ENCODE measurements around the gene SPARC. TPM values are rescaled to one million over a fixed set of nuclear protein-coding genes. Genes with fewer than 3 reads are reported as not detected.
A peak's percentile ranks its signal among the peaks of the same experiment; 100 is the strongest.

The SPARC gene
- total and polyA plus RNA-seq, 2 donors (not counting 1 experiment from before 2014, with no cell fraction given) = 0.45 TPM; not detected in 1

DNA sequence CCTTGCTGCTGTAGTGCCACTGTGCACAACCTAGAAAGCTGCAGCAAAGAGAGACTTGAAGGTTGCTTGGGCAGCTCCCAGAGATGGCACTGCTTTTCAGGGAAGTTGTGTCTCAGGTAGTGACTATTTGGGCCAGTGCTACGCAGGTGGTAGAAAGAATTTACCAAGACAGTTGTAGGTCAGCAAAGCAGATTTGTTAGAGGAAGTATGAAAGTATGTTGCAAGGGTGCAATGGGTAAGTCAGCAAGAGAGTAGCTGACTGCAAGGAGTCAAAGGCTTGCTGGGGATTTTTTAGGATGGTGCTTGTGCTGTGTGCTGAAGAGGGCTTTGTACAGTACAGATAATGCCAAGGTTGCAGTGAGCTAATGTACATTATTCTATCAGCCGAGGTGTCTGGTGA, 33.5 kb upstream of the SPARC start:
- Mint-ChIP-seq H3K4me1 (peaks cover 34% of the 10 kb centered on the region), H3K27me3 (peaks cover 3% of the 10 kb centered on the region), H3K27ac (no peak overlapping the region), H3K9me3 (ENCODE audit: insufficient read depth) (no peaks in the 10 kb centered on the region), H3K4me3 (peak overlapping the region; percentile 6)
- H3K4me1 ChIP-seq (ENCODE audit: control insufficient read depth in 2 of 2, insufficient read depth in 2 of 2, low read length in 2 of 2) = peaks cover 27% of the 10 kb centered on the region in 2 donors
- ChIA-PET CTCF (interaction anchor here (0.8 to 4.4 kb wide), 3 partner anchors 20 to 61 kb away, joined by 3 to 29 read pairs (median 4); no protein-coding TSS in a partner anchor), POLR2A (no interaction called here)
- intact Hi-C loops (cut with micrococcal nuclease) = no loop called here
- H3K4me3 ChIP-seq (ENCODE audit: control extremely low read depth in 1 of 5, extremely low read depth in 1 of 5, insufficient read depth in 1 of 5, low read depth in 2 of 5, low read length in 4 of 5) = no peak overlapping the region
- ATAC-seq (ENCODE audit: low read depth) = no peak
- H3K27me3 ChIP-seq (replicated peaks in 1 of 4; ENCODE audit: control extremely low read depth in 1 of 4, control insufficient read depth in 3 of 4, insufficient read depth in 4 of 4, low read length in 3 of 4) = no peaks in the 10 kb centered on the region
- H2AFZ ChIP-seq (ENCODE audit: insufficient read depth, low read depth, low read length, poor library complexity, severe bottlenecking) = no peak overlapping the region
- no peak overlapping the region for H3K27ac ChIP-seq (ENCODE audit: low read length in 2 of 2)
- H3K79me2 ChIP-seq (ENCODE audit: control insufficient read depth, insufficient read depth, low read length) = no peaks in the 10 kb centered on the region
- no peaks in the 10 kb centered on the region for H3K36me3 ChIP-seq (replicated peaks in 1 of 2; ENCODE audit: control extremely low read depth in 1 of 2, control insufficient read depth in 1 of 2, extremely low read depth in 1 of 2, insufficient read depth in 2 of 2, low read length in 1 of 2)
- WGBS (ENCODE audit: insufficient coverage) = 96% methylated on average over 2 of the region's 2 CpGs
- no peaks in the 10 kb centered on the region for H4K20me1 ChIP-seq (ENCODE audit: control insufficient read depth, insufficient read depth, low read length, poor library complexity, severe bottlenecking)
- DNase-seq = no peak
- no peaks in the 10 kb centered on the region for H3K9me3 ChIP-seq (ENCODE audit: control extremely low read depth in 1 of 3, control insufficient read depth in 2 of 3, insufficient read depth in 1 of 3, low read length in 2 of 3)
- H3K4me2 ChIP-seq (replicated peaks; ENCODE audit: low read depth, low read length, poor library complexity, severe bottlenecking) = no peak overlapping the region
- TF ChIP-seq EZH2 (IDR thresholded peaks at IDR 0.05; ENCODE audit: borderline replicate concordance, insufficient read depth, low read depth, low read length, poor library complexity, severe bottlenecking) = no peak
- TF ChIP-seq, protein P1, sequence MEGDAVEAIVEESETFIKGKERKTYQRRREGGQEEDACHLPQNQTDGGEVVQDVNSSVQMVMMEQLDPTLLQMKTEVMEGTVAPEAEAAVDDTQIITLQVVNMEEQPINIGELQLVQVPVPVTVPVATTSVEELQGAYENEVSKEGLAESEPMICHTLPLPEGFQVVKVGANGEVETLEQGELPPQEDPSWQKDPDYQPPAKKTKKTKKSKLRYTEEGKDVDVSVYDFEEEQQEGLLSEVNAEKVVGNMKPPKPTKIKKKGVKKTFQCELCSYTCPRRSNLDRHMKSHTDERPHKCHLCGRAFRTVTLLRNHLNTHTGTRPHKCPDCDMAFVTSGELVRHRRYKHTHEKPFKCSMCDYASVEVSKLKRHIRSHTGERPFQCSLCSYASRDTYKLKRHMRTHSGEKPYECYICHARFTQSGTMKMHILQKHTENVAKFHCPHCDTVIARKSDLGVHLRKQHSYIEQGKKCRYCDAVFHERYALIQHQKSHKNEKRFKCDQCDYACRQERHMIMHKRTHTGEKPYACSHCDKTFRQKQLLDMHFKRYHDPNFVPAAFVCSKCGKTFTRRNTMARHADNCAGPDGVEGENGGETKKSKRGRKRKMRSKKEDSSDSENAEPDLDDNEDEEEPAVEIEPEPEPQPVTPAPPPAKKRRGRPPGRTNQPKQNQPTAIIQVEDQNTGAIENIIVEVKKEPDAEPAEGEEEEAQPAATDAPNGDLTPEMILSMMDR (IDR thresholded peaks at IDR 0.05) = no peak
- no peak overlapping the region for H3K9ac ChIP-seq (ENCODE audit: low read length)

DNA sequence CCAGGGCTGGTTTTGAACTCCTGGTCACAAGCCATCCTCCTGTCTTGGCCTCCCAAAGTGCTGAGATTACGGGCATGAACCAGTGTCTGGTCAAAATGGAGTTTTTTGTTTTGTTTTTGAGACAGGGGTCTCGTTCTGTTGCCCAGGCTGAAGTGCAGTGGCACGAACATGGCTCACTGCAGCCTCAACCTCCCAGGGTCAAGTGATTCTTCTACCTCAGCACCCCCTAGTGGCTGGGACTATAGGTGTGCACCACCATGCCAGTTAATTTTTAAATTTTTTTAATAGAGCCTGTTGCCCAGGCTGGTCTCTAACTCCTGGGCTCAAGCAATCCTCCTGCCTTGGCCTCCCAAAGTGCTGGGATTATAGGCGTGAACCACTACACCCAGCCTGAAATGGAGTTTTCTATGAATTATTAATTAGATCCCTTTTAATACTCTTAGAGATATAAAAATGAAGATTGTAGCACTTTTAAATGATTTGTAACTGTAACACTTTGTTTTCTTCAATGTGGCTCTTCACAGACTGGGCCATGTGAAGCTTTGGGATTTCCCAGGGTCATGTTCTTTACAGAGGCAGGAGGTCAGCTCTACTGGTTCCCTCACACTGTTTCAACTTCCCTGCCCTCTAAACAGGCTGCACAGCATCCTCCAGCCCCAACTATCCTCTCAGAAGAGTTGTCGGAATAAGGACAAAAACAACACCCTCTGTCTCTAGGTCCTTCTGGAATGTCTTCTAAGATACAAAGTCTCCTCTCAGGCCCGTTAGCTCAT, 32.7 kb upstream of the SPARC start:
- no peaks in the 10 kb centered on the region for H3K36me3 ChIP-seq (replicated peaks in 1 of 2; ENCODE audit: control extremely low read depth in 1 of 2, control insufficient read depth in 1 of 2, extremely low read depth in 1 of 2, insufficient read depth in 2 of 2, low read length in 1 of 2)
- WGBS (ENCODE audit: insufficient coverage) = 95% methylated on average over 2 of the region's 6 CpGs
- Mint-ChIP-seq H3K4me3 (no peak overlapping the region), H3K9me3 (ENCODE audit: insufficient read depth) (no peaks in the 10 kb centered on the region), H3K4me1 (peaks cover 34% of the 10 kb centered on the region), H3K27ac (no peak overlapping the region), H3K27me3 (peaks cover 3% of the 10 kb centered on the region)
- TF ChIP-seq, protein P1 (IDR thresholded peaks at IDR 0.05) = peak; percentile 29
- TF ChIP-seq EZH2 (IDR thresholded peaks at IDR 0.05; ENCODE audit: borderline replicate concordance, insufficient read depth, low read depth, low read length, poor library complexity, severe bottlenecking) = no peak
- intact Hi-C loops (cut with micrococcal nuclease) = no loop called here
- peaks cover 27% of the 10 kb centered on the region in 2 donors for H3K4me1 ChIP-seq (ENCODE audit: control insufficient read depth in 2 of 2, insufficient read depth in 2 of 2, low read length in 2 of 2)
- CTCF ChIA-PET = interaction anchor here (0.8 to 4.4 kb wide), 2 partner anchors 20 to 61 kb away, joined by 3 to 29 read pairs; no protein-coding TSS in a partner anchor
- POLR2A ChIA-PET = no interaction called here
- ATAC-seq (ENCODE audit: low read depth) = no peak
- H3K79me2 ChIP-seq (ENCODE audit: control insufficient read depth, insufficient read depth, low read length) = no peaks in the 10 kb centered on the region
- H3K27ac ChIP-seq (ENCODE audit: low read length in 2 of 2) = no peak overlapping the region
- H3K4me3 ChIP-seq (ENCODE audit: control extremely low read depth in 1 of 5, extremely low read depth in 1 of 5, insufficient read depth in 1 of 5, low read depth in 2 of 5, low read length in 4 of 5) = no peak overlapping the region
- H4K20me1 ChIP-seq (ENCODE audit: control insufficient read depth, insufficient read depth, low read length, poor library complexity, severe bottlenecking) = no peaks in the 10 kb centered on the region
- DNase-seq = no peak
- no peaks in the 10 kb centered on the region for H3K9me3 ChIP-seq (ENCODE audit: control extremely low read depth in 1 of 3, control insufficient read depth in 2 of 3, insufficient read depth in 1 of 3, low read length in 2 of 3)
- H3K4me2 ChIP-seq (replicated peaks; ENCODE audit: low read depth, low read length, poor library complexity, severe bottlenecking) = no peak overlapping the region
- no peaks in the 10 kb centered on the region for H3K27me3 ChIP-seq (replicated peaks in 1 of 4; ENCODE audit: control extremely low read depth in 1 of 4, control insufficient read depth in 3 of 4, insufficient read depth in 4 of 4, low read length in 3 of 4)
- no peak overlapping the region for H2AFZ ChIP-seq (ENCODE audit: insufficient read depth, low read depth, low read length, poor library complexity, severe bottlenecking)
- no peak overlapping the region for H3K9ac ChIP-seq (ENCODE audit: low read length)

Measured in B cell (primary cell).